ENCODE data around the gene MYL2. TPM values are rescaled to one million over a fixed set of nuclear protein-coding genes. Genes with fewer than 3 reads are reported as not detected.

The MYL2 gene
- total RNA-seq, 1 donor from 2014 or later, result 20.2 TPM

GRCh38 chr12:110901401-110901800 is 19.0 kb downstream of the MYL2 start:
- no peak for DNase-seq (ENCODE audit: low read depth)

- DNase-seq (ENCODE audit: low read depth), result no peak
Measured at GRCh38 chr12:110896559-110896958, 23.8 kb downstream of the MYL2 start.

- DNase-seq (ENCODE audit: low read depth), result no peak
Measured at GRCh38 chr12:110893956-110894355, 26.4 kb downstream of the MYL2 start.

- DNase-seq (ENCODE audit: low read depth), result no peak
Measured at GRCh38 chr12:110889361-110889760, 31.0 kb downstream of the MYL2 start.

GRCh38 chr12:110888256-110888991 is 32.0 kb downstream of the MYL2 start:
- no peak for DNase-seq (ENCODE audit: low read depth)

GRCh38 chr12:110885152-110885840 is 35.1 kb downstream of the MYL2 start:
- DNase-seq (ENCODE audit: low read depth), result no peak

GRCh38 chr12:110883251-110883650 is 37.1 kb downstream of the MYL2 start:
- no peak for DNase-seq (ENCODE audit: low read depth)

GRCh38 chr12:110880651-110881050 is 39.7 kb downstream of the MYL2 start:
- no peak for DNase-seq (ENCODE audit: low read depth)

GRCh38 chr12:110874781-110875180 is 45.6 kb downstream of the MYL2 start:
- peak; percentile 22 for DNase-seq (ENCODE audit: low read depth)

GRCh38 chr12:110874351-110874750 is 46.0 kb downstream of the MYL2 start:
- no peak for DNase-seq (ENCODE audit: low read depth)

- no peak for DNase-seq (ENCODE audit: low read depth)
Measured at GRCh38 chr12:110872100-110872499, 48.3 kb downstream of the MYL2 start.

GRCh38 chr12:110869803-110870202 is 50.6 kb downstream of the MYL2 start:
- DNase-seq (ENCODE audit: low read depth), result no peak

GRCh38 chr12:110869026-110869425 is 51.4 kb downstream of the MYL2 start:
- DNase-seq (ENCODE audit: low read depth), result no peak

GRCh38 chr12:110865521-110865920 is 54.9 kb downstream of the MYL2 start:
- DNase-seq (ENCODE audit: low read depth), result no peak

GRCh38 chr12:110863161-110863560 is 57.2 kb downstream of the MYL2 start:
- DNase-seq (ENCODE audit: low read depth), result peak; percentile 10

GRCh38 chr12:110862329-110862728 is 58.0 kb downstream of the MYL2 start:
- DNase-seq (ENCODE audit: low read depth), result no peak

- DNase-seq (ENCODE audit: low read depth), result no peak
Measured at GRCh38 chr12:110861729-110862128, 58.6 kb downstream of the MYL2 start.

Other genes with a start within 250 kb of the MYL2 start
- gene HVCN1, start 231.5 kb downstream of the MYL2 start, total RNA-seq, result 3.2 and 3.9 TPM in 2 replicates
- 104 and 120 TPM in 2 replicates for gene PPP1CC, start 177.7 kb downstream of the MYL2 start, total RNA-seq
- not detected in 2 replicates for gene CCDC63, start 73.6 kb downstream of the MYL2 start, total RNA-seq
- gene CUX2, start 113.6 kb upstream of the MYL2 start, total RNA-seq, result 0.05 TPM in 1 of 2 replicates, not detected in the other